GM23248 (cell line): ENCODE data around the gene AKAP6. TPM values are rescaled to one million over a fixed set of nuclear protein-coding genes. Genes with fewer than 3 reads are reported as not detected.

Source experiments
- DNase-seq: peaks from one replicate; pipeline ENCODE4 v3.0.0-alpha.2; 2015
- H2AFZ ChIP-seq: fragments of 200-600 bp; sonication (generic); 2 replicates; pipeline ENCODE4 v1.6.1; 2016; ENCODE audit warnings: antibody characterized with exemption
- H3F3A ChIP-seq: fragments of 200-600 bp; sonication (generic); 2 replicates; pipeline ENCODE4 v1.6.1; 2016; ENCODE audit warnings: mild to moderate bottlenecking, antibody characterized with exemption, mixed run types; ENCODE audit not compliant: insufficient read depth
- H3K27ac ChIP-seq: fragments of 200-600 bp; sonication (generic); 2 replicates; pipeline ENCODE4 v1.5.1; 2016; ENCODE audit warnings: mild to moderate bottlenecking
- H3K27me3 ChIP-seq: fragments of 200-600 bp; sonication (generic); replicated peaks from 2 replicates; pipeline ENCODE4 v1.6.1; 2016; ENCODE audit warnings: mild to moderate bottlenecking; ENCODE audit not compliant: insufficient read depth
- H3K36me3 ChIP-seq: fragments of 200-600 bp; sonication (generic); 2 replicates; pipeline ENCODE4 v1.6.1; 2016; ENCODE audit warnings: low read depth, mild to moderate bottlenecking
- H3K4me1 ChIP-seq: fragments of 200-600 bp; sonication (generic); 2 replicates; pipeline ENCODE4 v1.6.1; 2016; ENCODE audit warnings: mild to moderate bottlenecking; ENCODE audit not compliant: insufficient read depth
- H3K4me2 ChIP-seq: fragments of 200-600 bp; sonication (generic); one replicate; pipeline ENCODE4 v1.6.1; 2016; ENCODE audit warnings: mild to moderate bottlenecking; ENCODE audit not compliant: unreplicated experiment
- H3K4me3 ChIP-seq: fragments of 200-600 bp; sonication (generic); 2 replicates; pipeline ENCODE4 v1.5.1; 2016; ENCODE audit warnings: mild to moderate bottlenecking
- H3K79me2 ChIP-seq: fragments of 200-600 bp; sonication (generic); 2 replicates; pipeline ENCODE4 v1.6.1; 2016; ENCODE audit warnings: mild to moderate bottlenecking; ENCODE audit not compliant: insufficient read depth
- H3K9ac ChIP-seq: fragments of 200-600 bp; sonication (generic); 2 replicates; pipeline ENCODE4 v1.6.1; 2016; ENCODE audit warnings: mild to moderate bottlenecking
- H3K9me2 ChIP-seq: fragments of 200-600 bp; sonication (generic); 2 replicates; pipeline ENCODE4 v1.6.1; 2016; ENCODE audit warnings: mixed run types, mild to moderate bottlenecking, moderate library complexity; ENCODE audit not compliant: insufficient read depth
- H3K9me3 ChIP-seq: fragments of 200-600 bp; sonication (generic); one replicate; pipeline ENCODE4 v1.6.1; 2017; ENCODE audit warnings: low read depth
- H4K20me1 ChIP-seq: fragments of 200-600 bp; sonication (generic); 2 replicates; pipeline ENCODE4 v1.6.0; 2016; ENCODE audit not compliant: insufficient read depth
- EZH2 ChIP-seq: fragments of 200-600 bp; sonication (generic); IDR thresholded peaks from 2 replicates; pipeline ENCODE4 v1.6.1; 2018; ENCODE audit warnings: antibody characterized with exemption, mild to moderate bottlenecking; ENCODE audit not compliant: insufficient read depth, poor library complexity, severe bottlenecking
- EZH2phosphoT487 ChIP-seq: fragments of 200-600 bp; sonication (generic); IDR thresholded peaks from 2 replicates; pipeline ENCODE4 v1.6.1; 2018; ENCODE audit warnings: antibody characterized with exemption, moderate library complexity, mild to moderate bottlenecking, low read depth; ENCODE audit not compliant: insufficient read depth
- WGBS, 2 experiments: methylation state at CpG; one replicate each; pipeline ENCODE4 v1.1.6; 2015 to 2017; ENCODE audit warnings: low lambda C conversion rate in 2 of 2, low coverage in 1 of 2; ENCODE audit errors: missing lambda C conversion rate in 2 of 2; 5-methylcytosine and 5-hydroxymethylcytosine counted together
- in situ Hi-C: fragments of 300-500 bp; cut with MboI; formaldehyde crosslinking; loops from 2 replicates; pipeline ENCODE4 v1.15.0; 2020
- polyA plus RNA-seq: library from polyadenylated mRNA; unstranded; fragments of >200 nt; fragmentation: Nextera tagmentation; extraction: Ambion mirVana; gene quantifications from 2 replicates; pipeline ENCODE4 v1.2.1, GENCODE V29; 2016
- total RNA-seq: library from RNA; depleted of rRNA; stranded (reverse); fragments of >200 nt; shearing (Covaris generic); gene quantifications from 2 replicates; pipeline ENCODE4 v1.2.3, GENCODE V29; 2014

Gene AKAP6
- total and polyA plus RNA-seq, 2 experiments from 2014 or later = 4.8 to 19.1 TPM

- no peaks in the 10 kb centered on the region for H3K9me3 ChIP-seq
- H3K9me2 ChIP-seq = no peaks in the 10 kb centered on the region
- H3K4me2 ChIP-seq = no peak overlapping the region
- no peak overlapping the region for H2AFZ ChIP-seq
- WGBS, 2 experiments = 84 to 86% methylated on average over 4 of the region's 4 CpGs
- no peaks in the 10 kb centered on the region for H3K27me3 ChIP-seq
- in situ Hi-C loops = no loop called here
- H3K4me3 ChIP-seq = no peak overlapping the region
- H3K9ac ChIP-seq = no peak overlapping the region
- no peak for TF ChIP-seq EZH2phosphoT487
- no peak for TF ChIP-seq EZH2
- H3K4me1 ChIP-seq = peaks cover 8% of the 10 kb centered on the region
- H3K36me3 ChIP-seq = no peaks in the 10 kb centered on the region
- H3F3A ChIP-seq = 0 out of 2 replicates have a peak, but pooled peaks cover 3% of the 10 kb centered on the region
- no peak overlapping the region for H3K27ac ChIP-seq
- DNase-seq = no peak
- H3K79me2 ChIP-seq = no peaks in the 10 kb centered on the region
- no peaks in the 10 kb centered on the region for H4K20me1 ChIP-seq
Measured at GRCh38 chr14:32825058-32825457, 496.0 kb downstream of the AKAP6 start.

DNA sequence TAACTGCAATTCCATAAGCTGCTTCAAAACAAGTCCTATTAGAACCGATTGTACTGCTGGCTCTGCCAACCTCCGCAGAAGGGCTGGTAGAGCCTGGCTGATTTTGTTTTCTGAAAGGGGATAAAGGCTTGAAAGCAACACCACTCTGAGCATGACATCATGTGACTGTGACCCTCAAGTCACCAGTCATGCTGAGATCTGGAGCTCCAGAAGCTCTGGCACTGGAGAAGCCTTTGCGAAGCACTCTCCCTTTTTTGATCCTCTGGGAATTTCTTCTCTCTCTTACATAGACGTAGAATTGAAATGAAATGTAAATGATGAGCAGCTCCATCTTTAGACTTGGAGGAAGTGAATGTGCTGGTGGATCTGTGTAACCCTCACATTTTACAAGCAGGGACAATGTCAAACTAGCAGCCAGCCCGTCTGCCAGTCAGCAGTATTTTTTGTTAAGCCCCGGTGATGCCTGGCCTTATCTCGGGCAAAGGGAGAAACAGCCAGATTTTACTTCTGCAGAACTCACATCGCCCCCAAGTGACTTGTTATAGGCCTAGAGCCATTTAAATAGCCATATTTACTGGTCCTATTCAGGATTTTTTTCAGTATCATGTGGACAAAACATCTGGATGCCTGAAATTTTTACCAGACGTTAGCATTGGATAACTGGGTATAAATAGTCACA, 497.4 kb downstream of the AKAP6 start:
- Histone ChIP-seq H3K27ac (no peak overlapping the region), H3K4me2 (no peak overlapping the region), H3K9me2 (no peaks in the 10 kb centered on the region), H3K36me3 (no peaks in the 10 kb centered on the region), H3K79me2 (no peaks in the 10 kb centered on the region), H2AFZ (no peak overlapping the region), H3K4me3 (no peak overlapping the region), H3K4me1 (peaks cover 8% of the 10 kb centered on the region), H4K20me1 (no peaks in the 10 kb centered on the region), H3K9ac (no peak overlapping the region), H3K27me3 (no peaks in the 10 kb centered on the region), H3F3A (0 out of 2 replicates have a peak, but pooled peaks cover 3% of the 10 kb centered on the region), H3K9me3 (no peaks in the 10 kb centered on the region)
- peak; percentile 3 for DNase-seq
- in situ Hi-C loops = no loop called here
- TF ChIP-seq EZH2 (no peak), EZH2phosphoT487 (no peak)
- 66 to 67% methylated on average over 8 to 9 of the region's 9 CpGs for WGBS, 2 experiments

DNA sequence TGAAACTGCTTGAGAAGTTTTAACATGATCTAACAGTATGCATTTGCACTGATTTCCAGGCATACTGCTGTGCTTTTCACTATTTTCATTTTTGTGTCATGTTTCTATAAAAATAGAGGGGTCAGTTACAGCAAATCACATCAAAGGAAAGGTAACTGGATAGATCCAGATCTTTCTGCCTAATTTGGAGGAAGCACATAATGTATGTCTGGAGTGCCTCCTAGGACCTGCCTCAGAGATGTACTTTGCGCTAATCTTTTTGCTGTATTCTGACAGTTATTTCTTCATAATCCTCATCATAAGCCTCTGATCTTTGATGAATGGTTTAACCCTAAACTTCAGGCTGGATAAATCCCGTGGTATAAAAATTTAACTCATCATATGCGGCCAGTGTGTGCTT, 498.4 kb downstream of the AKAP6 start:
- Histone ChIP-seq H3K4me2 (no peak overlapping the region), H3K9me2 (no peaks in the 10 kb centered on the region), H2AFZ (no peak overlapping the region), H3K4me1 (peaks cover 8% of the 10 kb centered on the region), H3F3A (0 out of 2 replicates have a peak, but pooled peaks cover 3% of the 10 kb centered on the region), H3K4me3 (no peak overlapping the region), H3K79me2 (no peaks in the 10 kb centered on the region), H4K20me1 (no peaks in the 10 kb centered on the region), H3K9ac (no peak overlapping the region), H3K9me3 (no peaks in the 10 kb centered on the region), H3K27me3 (no peaks in the 10 kb centered on the region), H3K36me3 (no peaks in the 10 kb centered on the region), H3K27ac (no peak overlapping the region)
- in situ Hi-C loops = no loop called here
- no peak for DNase-seq
- TF ChIP-seq EZH2 (no peak), EZH2phosphoT487 (no peak)
- WGBS, 2 experiments = 78 to 79% methylated on average over 3 of the region's 3 CpGs

- Histone ChIP-seq H3K4me3 (no peak overlapping the region), H3K27ac (no peak overlapping the region), H4K20me1 (no peaks in the 10 kb centered on the region), H3F3A (no peaks in the 10 kb centered on the region), H3K4me1 (no peaks in the 10 kb centered on the region), H3K36me3 (no peaks in the 10 kb centered on the region), H3K9me2 (no peaks in the 10 kb centered on the region), H3K9me3 (no peaks in the 10 kb centered on the region), H3K4me2 (no peak overlapping the region), H3K79me2 (no peaks in the 10 kb centered on the region), H3K9ac (no peak overlapping the region), H2AFZ (no peak overlapping the region), H3K27me3 (0 out of 2 replicates have a peak, but pooled peaks cover 6% of the 10 kb centered on the region)
- 72% methylated on average over 3 of the region's 3 CpGs for WGBS, 2 experiments
- no peak for DNase-seq
- no peak for TF ChIP-seq EZH2
- TF ChIP-seq EZH2phosphoT487 = no peak
- in situ Hi-C loops = no loop called here
Measured at GRCh38 chr14:32835924-32836323, 506.8 kb downstream of the AKAP6 start.

- 0 out of 2 replicates have a peak, but pooled peaks cover 6% of the 10 kb centered on the region for H3K27me3 ChIP-seq
- in situ Hi-C loops = no loop called here
- H3K4me3 ChIP-seq = no peak overlapping the region
- no peak overlapping the region for H3K27ac ChIP-seq
- H3K9me2 ChIP-seq = no peaks in the 10 kb centered on the region
- H3K9me3 ChIP-seq = no peaks in the 10 kb centered on the region
- no peak overlapping the region for H3K4me2 ChIP-seq
- DNase-seq = no peak
- H3K9ac ChIP-seq = no peak overlapping the region
- no peaks in the 10 kb centered on the region for H4K20me1 ChIP-seq
- H3F3A ChIP-seq = no peaks in the 10 kb centered on the region
- TF ChIP-seq EZH2phosphoT487 (no peak), EZH2 (no peak)
- no peak overlapping the region for H2AFZ ChIP-seq
- H3K4me1 ChIP-seq = 0 out of 2 replicates have a peak, but pooled peaks cover 4% of the 10 kb centered on the region
- no peaks in the 10 kb centered on the region for H3K79me2 ChIP-seq
- no peaks in the 10 kb centered on the region for H3K36me3 ChIP-seq
Measured at GRCh38 chr14:32841698-32842097, 512.6 kb downstream of the AKAP6 start.
